Tibial nerve (tissue), 4 donors: ENCODE data around the gene NACA2.
"Not testable (repeated sequence)": the region's sequence is repeated elsewhere in the genome, so short reads cannot be mapped to it uniquely, and the experiment has no call there.

Experiments used
- CTCF ChIP-seq, 5 experiments: fragments of 200-600 bp in 3 of 5; fragments of 450-650 bp in 2 of 5; sonication (generic) in 3 of 5; IDR thresholded peaks; one replicate each; pipeline ENCODE4 v1.5.1; 2016 to 2019; ENCODE audit warnings: antibody characterized with exemption in 5 of 5, mild to moderate bottlenecking in 3 of 5, moderate library complexity in 2 of 5
- EP300 ChIP-seq, 2 donors: sonication (generic); formaldehyde crosslinking; IDR thresholded peaks; one replicate each; pipeline ENCODE4 v1.6.1; 2017; ENCODE audit warnings: antibody characterized with exemption in 2 of 2, mild to moderate bottlenecking in 1 of 2

- not testable (repeated sequence) for TF ChIP-seq CTCF, EP300 (IDR thresholded peaks at IDR 0.05)
Measured at GRCh38 chr17:61566448-61566847, 24.6 kb downstream of the NACA2 start.
